ENCODE results near the gene CAPZB. TPM values are rescaled to one million over a fixed set of nuclear protein-coding genes. Genes with fewer than 3 reads are reported as not detected.
A peak's percentile ranks its signal among the peaks of the same experiment; 100 is the strongest.

The CAPZB gene
- total RNA-seq, 1 experiment from 2014 or later: 348 TPM

- Histone ChIP-seq H2AK5ac (ENCODE audit: insufficient read length, low read length) (no peak overlapping the region), H3K27ac (ENCODE audit: insufficient read length, low read depth, low read length) (no peak overlapping the region), H3K79me1 (ENCODE audit: insufficient read depth, low read depth, low read length, poor library complexity, severe bottlenecking) (peaks cover 11% of the 10 kb centered on the region), H2BK120ac (ENCODE audit: low read depth, low read length, poor library complexity, severe bottlenecking) (no peak overlapping the region), H3K9me3 (ENCODE audit: control insufficient read depth, low read depth, low read length) (no peaks in the 10 kb centered on the region), H4K5ac (ENCODE audit: insufficient read length, low read depth, low read length) (no peak overlapping the region), H4K91ac (ENCODE audit: insufficient read length, low read depth, low read length) (no peak overlapping the region), H3K79me2 (ENCODE audit: insufficient read depth, low read length) (peaks cover 35% of the 10 kb centered on the region; the same call in 1 of the 2 replicates), H2BK20ac (ENCODE audit: low read depth, low read length, poor library complexity, severe bottlenecking) (no peak overlapping the region), H2BK15ac (ENCODE audit: low read depth, low read length) (no peak overlapping the region), H3K23me2 (ENCODE audit: insufficient read length, low read depth, low read length, poor library complexity, severe bottlenecking) (no peaks in the 10 kb centered on the region), H3K27me3 (ENCODE audit: insufficient read depth, low read length) (no peaks in the 10 kb centered on the region), H3K4me1 (ENCODE audit: insufficient read depth, low read length) (peaks cover 7% of the 10 kb centered on the region; the same call in 1 of the 2 replicates), H3K9ac (ENCODE audit: extremely low read depth, insufficient read length, low read length) (no peak overlapping the region), H3K4ac (ENCODE audit: low read depth, low read length) (no peak overlapping the region), H2AFZ (ENCODE audit: low read length) (no peak overlapping the region), H3K23ac (ENCODE audit: insufficient read length, low read depth, low read length) (no peak overlapping the region), H3K56ac (ENCODE audit: insufficient read length, low read depth, low read length) (no peak overlapping the region), H3K14ac (ENCODE audit: insufficient read depth, low read length) (no peak overlapping the region), H3T11ph (ENCODE audit: low read length) (no peak overlapping the region), H3K18ac (ENCODE audit: insufficient read length, low read depth, low read length) (no peak overlapping the region), H3K4me2 (ENCODE audit: insufficient read depth, insufficient read length, low read length) (no peak overlapping the region), H4K8ac (replicated peaks; ENCODE audit: insufficient read length, low read depth, low read length) (no peak overlapping the region), H2BK12ac (ENCODE audit: insufficient read length, low read depth, low read length) (no peak overlapping the region), H4K20me1 (ENCODE audit: control insufficient read depth, insufficient read depth, insufficient read length) (peaks cover 2% of the 10 kb centered on the region), H2BK5ac (ENCODE audit: insufficient read length, low read length) (no peak overlapping the region)
- Mint-ChIP-seq H3K4me1 (peaks cover 46 to 48% of the 10 kb centered on the region in 2 experiments), H3K36me3 (ENCODE audit: insufficient read depth in 1 of 3, low read depth in 3 of 3) (peaks cover 0 to 8% (median 0%) of the 10 kb centered on the region in 3 experiments; a peak in 3 of 7 replicates), H3K4me3 (no peak overlapping the region; a peak in 1 of 5 replicates), H3K9me3 (no peaks in the 10 kb centered on the region), H3K27ac (peak overlapping the region; percentile 85 to 94 (median 93)), H3K27me3 (ENCODE audit: low read depth) (no peaks in the 10 kb centered on the region)
- DNase-seq: no peak
- no CpG with 5 or more reads among the region's 22 CpGs for WGBS (ENCODE audit: extremely low coverage, insufficient read length, low lambda C conversion rate)
- TF ChIP-seq, protein P1, sequence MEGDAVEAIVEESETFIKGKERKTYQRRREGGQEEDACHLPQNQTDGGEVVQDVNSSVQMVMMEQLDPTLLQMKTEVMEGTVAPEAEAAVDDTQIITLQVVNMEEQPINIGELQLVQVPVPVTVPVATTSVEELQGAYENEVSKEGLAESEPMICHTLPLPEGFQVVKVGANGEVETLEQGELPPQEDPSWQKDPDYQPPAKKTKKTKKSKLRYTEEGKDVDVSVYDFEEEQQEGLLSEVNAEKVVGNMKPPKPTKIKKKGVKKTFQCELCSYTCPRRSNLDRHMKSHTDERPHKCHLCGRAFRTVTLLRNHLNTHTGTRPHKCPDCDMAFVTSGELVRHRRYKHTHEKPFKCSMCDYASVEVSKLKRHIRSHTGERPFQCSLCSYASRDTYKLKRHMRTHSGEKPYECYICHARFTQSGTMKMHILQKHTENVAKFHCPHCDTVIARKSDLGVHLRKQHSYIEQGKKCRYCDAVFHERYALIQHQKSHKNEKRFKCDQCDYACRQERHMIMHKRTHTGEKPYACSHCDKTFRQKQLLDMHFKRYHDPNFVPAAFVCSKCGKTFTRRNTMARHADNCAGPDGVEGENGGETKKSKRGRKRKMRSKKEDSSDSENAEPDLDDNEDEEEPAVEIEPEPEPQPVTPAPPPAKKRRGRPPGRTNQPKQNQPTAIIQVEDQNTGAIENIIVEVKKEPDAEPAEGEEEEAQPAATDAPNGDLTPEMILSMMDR (conservative IDR thresholded peaks at IDR 0.05): no peak
Observed at GRCh38 chr1:19442154-19443096, 42.9 kb downstream of the CAPZB start.

Measured in H9 (cell line).